ENCODE measurements around the gene KHDC4.

The KHDC4 gene

GRCh38 chr1:155968670-155969069, 34.5 kb upstream of the KHDC4 start:
- Histone ChIP-seq H3K9me3 (ENCODE audit: control insufficient read depth in 2 of 2, low read length in 2 of 2) (no peaks in the 10 kb centered on the region), H3K4me3 (ENCODE audit: low read length in 2 of 2) (no peak overlapping the region), H3K36me3 (ENCODE audit: control insufficient read depth in 2 of 2, insufficient read depth in 2 of 2, low read length in 2 of 2) (peaks cover 48 to 54% of the 10 kb centered on the region in 2 donors), H3K27ac (ENCODE audit: low read depth in 2 of 2, low read length in 2 of 2) (peak overlapping the region in 1 of 2 donors; percentile 58), H3K9ac (ENCODE audit: low read depth in 1 of 2, low read length in 2 of 2) (peak overlapping the region in 1 of 2 donors; percentile 32), H3K27me3 (ENCODE audit: control insufficient read depth in 2 of 2, insufficient read depth in 2 of 2, low read length in 2 of 2) (no peaks in the 10 kb centered on the region), H3K4me1 (ENCODE audit: control insufficient read depth in 2 of 2, insufficient read depth in 2 of 2, low read length in 2 of 2) (peaks cover 44 to 53% of the 10 kb centered on the region in 2 donors)

GRCh38 chr1:155968051-155968400, 33.8 kb upstream of the KHDC4 start:
- H3K36me3 ChIP-seq (ENCODE audit: control insufficient read depth in 2 of 2, insufficient read depth in 2 of 2, low read length in 2 of 2): peaks cover 49 to 55% of the 10 kb centered on the region in 2 donors

GRCh38 chr1:155967341-155968050, 33.3 kb upstream of the KHDC4 start:
- peak overlapping the region; percentile 46 to 58 for H3K27ac ChIP-seq (ENCODE audit: low read depth in 2 of 2, low read length in 2 of 2)
- H3K27me3 ChIP-seq (ENCODE audit: control insufficient read depth in 2 of 2, insufficient read depth in 2 of 2, low read length in 2 of 2): no peaks in the 10 kb centered on the region
- H3K9ac ChIP-seq (ENCODE audit: low read depth in 1 of 2, low read length in 2 of 2): peak overlapping the region in 1 of 2 donors; percentile 5
- H3K4me3 ChIP-seq (ENCODE audit: low read length in 2 of 2): peak overlapping the region in 1 of 2 donors; percentile 2
- H3K4me1 ChIP-seq (ENCODE audit: control insufficient read depth in 2 of 2, insufficient read depth in 2 of 2, low read length in 2 of 2): peaks cover 46 to 49% of the 10 kb centered on the region in 2 donors
- no peaks in the 10 kb centered on the region for H3K9me3 ChIP-seq (ENCODE audit: control insufficient read depth in 2 of 2, low read length in 2 of 2)
- peaks cover 55 to 57% of the 10 kb centered on the region in 2 donors for H3K36me3 ChIP-seq (ENCODE audit: control insufficient read depth in 2 of 2, insufficient read depth in 2 of 2, low read length in 2 of 2)

More at GRCh38 chr1:155968051-155968400, 33.8 kb upstream of the KHDC4 start:
- Histone ChIP-seq H3K4me3 (ENCODE audit: low read length in 2 of 2) (no peak overlapping the region), H3K9me3 (ENCODE audit: control insufficient read depth in 2 of 2, low read length in 2 of 2) (no peaks in the 10 kb centered on the region), H3K4me1 (ENCODE audit: control insufficient read depth in 2 of 2, insufficient read depth in 2 of 2, low read length in 2 of 2) (peaks cover 44 to 50% of the 10 kb centered on the region in 2 donors), H3K27me3 (ENCODE audit: control insufficient read depth in 2 of 2, insufficient read depth in 2 of 2, low read length in 2 of 2) (no peaks in the 10 kb centered on the region), H3K27ac (ENCODE audit: low read depth in 2 of 2, low read length in 2 of 2) (peak overlapping the region; percentile 46 to 58), H3K9ac (ENCODE audit: low read depth in 1 of 2, low read length in 2 of 2) (no peak overlapping the region)

- Histone ChIP-seq H3K4me1 (ENCODE audit: control insufficient read depth in 2 of 2, insufficient read depth in 2 of 2, low read length in 2 of 2) (peaks cover 42 to 46% of the 10 kb centered on the region in 2 donors), H3K27ac (ENCODE audit: low read depth in 2 of 2, low read length in 2 of 2) (peak overlapping the region; percentile 18 to 58), H3K9me3 (ENCODE audit: control insufficient read depth in 2 of 2, low read length in 2 of 2) (no peaks in the 10 kb centered on the region), H3K4me3 (ENCODE audit: low read length in 2 of 2) (no peak overlapping the region), H3K36me3 (ENCODE audit: control insufficient read depth in 2 of 2, insufficient read depth in 2 of 2, low read length in 2 of 2) (peaks cover 62 to 64% of the 10 kb centered on the region in 2 donors), H3K27me3 (ENCODE audit: control insufficient read depth in 2 of 2, insufficient read depth in 2 of 2, low read length in 2 of 2) (no peaks in the 10 kb centered on the region), H3K9ac (ENCODE audit: low read depth in 1 of 2, low read length in 2 of 2) (no peak overlapping the region)
Measured at GRCh38 chr1:155966750-155967149, 32.5 kb upstream of the KHDC4 start.

- H3K9ac ChIP-seq (ENCODE audit: low read depth in 1 of 2, low read length in 2 of 2): no peak overlapping the region
- H3K4me3 ChIP-seq (ENCODE audit: low read length in 2 of 2): no peak overlapping the region
- H3K9me3 ChIP-seq (ENCODE audit: control insufficient read depth in 2 of 2, low read length in 2 of 2): no peaks in the 10 kb centered on the region
- peaks cover 66 to 68% of the 10 kb centered on the region in 2 donors for H3K36me3 ChIP-seq (ENCODE audit: control insufficient read depth in 2 of 2, insufficient read depth in 2 of 2, low read length in 2 of 2)
- H3K27me3 ChIP-seq (ENCODE audit: control insufficient read depth in 2 of 2, insufficient read depth in 2 of 2, low read length in 2 of 2): no peaks in the 10 kb centered on the region
- no peak overlapping the region for H3K27ac ChIP-seq (ENCODE audit: low read depth in 2 of 2, low read length in 2 of 2)
- H3K4me1 ChIP-seq (ENCODE audit: control insufficient read depth in 2 of 2, insufficient read depth in 2 of 2, low read length in 2 of 2): peaks cover 42 to 46% of the 10 kb centered on the region in 2 donors
Measured at GRCh38 chr1:155966135-155966534, 31.9 kb upstream of the KHDC4 start.

GRCh38 chr1:155964193-155964592, 30.0 kb upstream of the KHDC4 start:
- Histone ChIP-seq H3K27me3 (ENCODE audit: control insufficient read depth in 2 of 2, insufficient read depth in 2 of 2, low read length in 2 of 2) (no peaks in the 10 kb centered on the region), H3K36me3 (ENCODE audit: control insufficient read depth in 2 of 2, insufficient read depth in 2 of 2, low read length in 2 of 2) (peaks cover 71 to 77% of the 10 kb centered on the region in 2 donors), H3K4me3 (ENCODE audit: low read length in 2 of 2) (no peak overlapping the region), H3K4me1 (ENCODE audit: control insufficient read depth in 2 of 2, insufficient read depth in 2 of 2, low read length in 2 of 2) (peaks cover 25 to 30% of the 10 kb centered on the region in 2 donors), H3K9me3 (ENCODE audit: control insufficient read depth in 2 of 2, low read length in 2 of 2) (no peaks in the 10 kb centered on the region), H3K9ac (ENCODE audit: low read depth in 1 of 2, low read length in 2 of 2) (no peak overlapping the region), H3K27ac (ENCODE audit: low read depth in 2 of 2, low read length in 2 of 2) (no peak overlapping the region)

GRCh38 chr1:155962599-155963211, 28.5 kb upstream of the KHDC4 start:
- H3K4me1 ChIP-seq (ENCODE audit: control insufficient read depth in 2 of 2, insufficient read depth in 2 of 2, low read length in 2 of 2): peaks cover 11 to 16% of the 10 kb centered on the region in 2 donors

GRCh38 chr1:155961937-155962336, 27.7 kb upstream of the KHDC4 start:
- H3K4me1 ChIP-seq (ENCODE audit: control insufficient read depth in 2 of 2, insufficient read depth in 2 of 2, low read length in 2 of 2): peaks cover 5 to 8% of the 10 kb centered on the region in 2 donors
- H3K4me3 ChIP-seq (ENCODE audit: low read length in 2 of 2): no peak overlapping the region
- no peaks in the 10 kb centered on the region for H3K9me3 ChIP-seq (ENCODE audit: control insufficient read depth in 2 of 2, low read length in 2 of 2)
- peaks cover 70 to 76% of the 10 kb centered on the region in 2 donors for H3K36me3 ChIP-seq (ENCODE audit: control insufficient read depth in 2 of 2, insufficient read depth in 2 of 2, low read length in 2 of 2)
- no peak overlapping the region for H3K9ac ChIP-seq (ENCODE audit: low read depth in 1 of 2, low read length in 2 of 2)
- H3K27me3 ChIP-seq (ENCODE audit: control insufficient read depth in 2 of 2, insufficient read depth in 2 of 2, low read length in 2 of 2): no peaks in the 10 kb centered on the region
- peak overlapping the region in 1 of 2 donors; percentile 32 for H3K27ac ChIP-seq (ENCODE audit: low read depth in 2 of 2, low read length in 2 of 2)

More at GRCh38 chr1:155962599-155963211, 28.5 kb upstream of the KHDC4 start:
- Histone ChIP-seq H3K27me3 (ENCODE audit: control insufficient read depth in 2 of 2, insufficient read depth in 2 of 2, low read length in 2 of 2) (no peaks in the 10 kb centered on the region), H3K4me3 (ENCODE audit: low read length in 2 of 2) (no peak overlapping the region), H3K27ac (ENCODE audit: low read depth in 2 of 2, low read length in 2 of 2) (no peak overlapping the region), H3K9ac (ENCODE audit: low read depth in 1 of 2, low read length in 2 of 2) (no peak overlapping the region), H3K36me3 (ENCODE audit: control insufficient read depth in 2 of 2, insufficient read depth in 2 of 2, low read length in 2 of 2) (peaks cover 70 to 75% of the 10 kb centered on the region in 2 donors), H3K9me3 (ENCODE audit: control insufficient read depth in 2 of 2, low read length in 2 of 2) (no peaks in the 10 kb centered on the region)

GRCh38 chr1:155960081-155960745, 26.0 kb upstream of the KHDC4 start:
- Histone ChIP-seq H3K4me1 (ENCODE audit: control insufficient read depth in 2 of 2, insufficient read depth in 2 of 2, low read length in 2 of 2) (peaks cover 3 to 6% of the 10 kb centered on the region in 2 donors), H3K27me3 (ENCODE audit: control insufficient read depth in 2 of 2, insufficient read depth in 2 of 2, low read length in 2 of 2) (no peaks in the 10 kb centered on the region), H3K27ac (ENCODE audit: low read depth in 2 of 2, low read length in 2 of 2) (no peak overlapping the region), H3K36me3 (ENCODE audit: control insufficient read depth in 2 of 2, insufficient read depth in 2 of 2, low read length in 2 of 2) (peaks cover 59 to 72% of the 10 kb centered on the region in 2 donors), H3K9ac (ENCODE audit: low read depth in 1 of 2, low read length in 2 of 2) (no peak overlapping the region), H3K4me3 (ENCODE audit: low read length in 2 of 2) (no peak overlapping the region), H3K9me3 (ENCODE audit: control insufficient read depth in 2 of 2, low read length in 2 of 2) (no peaks in the 10 kb centered on the region)

- no peaks in the 10 kb centered on the region for H3K27me3 ChIP-seq (ENCODE audit: control insufficient read depth in 2 of 2, insufficient read depth in 2 of 2, low read length in 2 of 2)
- peaks cover 0 to under 1% of the 10 kb centered on the region in 2 donors for H3K4me1 ChIP-seq (ENCODE audit: control insufficient read depth in 2 of 2, insufficient read depth in 2 of 2, low read length in 2 of 2)
- no peak overlapping the region for H3K4me3 ChIP-seq (ENCODE audit: low read length in 2 of 2)
- H3K27ac ChIP-seq (ENCODE audit: low read depth in 2 of 2, low read length in 2 of 2): no peak overlapping the region
- peaks cover 55 to 77% of the 10 kb centered on the region in 2 donors for H3K36me3 ChIP-seq (ENCODE audit: control insufficient read depth in 2 of 2, insufficient read depth in 2 of 2, low read length in 2 of 2)
- no peak overlapping the region for H3K9ac ChIP-seq (ENCODE audit: low read depth in 1 of 2, low read length in 2 of 2)
- H3K9me3 ChIP-seq (ENCODE audit: control insufficient read depth in 2 of 2, low read length in 2 of 2): no peaks in the 10 kb centered on the region
Measured at GRCh38 chr1:155957411-155957915, 23.2 kb upstream of the KHDC4 start.
